Uterus (tissue), 2 donors: ENCODE data around the gene CDKAL1.

Source experiments
- CTCF ChIP-seq, 4 experiments: fragments of 200-600 bp in 2 of 4; fragments of 450-650 bp in 2 of 4; sonication (generic) in 2 of 4; IDR thresholded peaks; one replicate each; pipeline ENCODE4 v1.5.1; 2016 to 2019; ENCODE audit warnings: antibody characterized with exemption in 4 of 4, mild to moderate bottlenecking in 2 of 4, moderate library complexity in 1 of 4
- POLR2A ChIP-seq, 2 donors: fragments of 450-650 bp; IDR thresholded peaks; one replicate each; pipeline ENCODE4 v1.6.1; 2016; ENCODE audit warnings: antibody characterized with exemption in 2 of 2, mild to moderate bottlenecking in 1 of 2, moderate library complexity in 1 of 2

GRCh38 chr6:20819774-20820400 lies 285.6 kb downstream of the CDKAL1 start:
- TF ChIP-seq CTCF (IDR thresholded peaks at IDR 0.05) (no peak), POLR2A (IDR thresholded peaks at IDR 0.05) (no peak)
